ENCODE data around the gene KCNAB2.

DNA sequence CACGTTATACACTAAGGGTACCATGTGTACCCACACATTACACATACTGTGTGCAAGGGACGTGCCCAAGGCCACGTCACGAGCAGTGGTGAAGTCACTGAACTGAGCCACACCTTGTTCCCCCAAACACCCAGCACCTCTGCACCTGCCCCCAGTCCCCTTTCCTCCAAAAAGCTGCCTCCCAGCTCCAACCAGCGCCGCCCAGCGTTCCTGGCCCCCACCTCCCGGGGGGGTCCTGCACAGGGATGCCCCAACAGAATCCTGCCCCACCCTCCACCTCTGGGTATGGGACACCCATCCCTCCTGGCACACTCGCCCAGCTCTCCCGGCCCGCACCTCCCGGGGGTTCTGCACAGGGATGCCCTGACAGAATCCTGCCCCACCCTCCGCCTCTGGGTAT is 80.3 kb downstream of the KCNAB2 start:
- TF ChIP-seq SUZ12 (IDR thresholded peaks at IDR 0.05; ENCODE audit: extremely low read depth, insufficient read depth, insufficient read length): no peak
- TF ChIP-seq YY1 (IDR thresholded peaks at IDR 0.05; ENCODE audit: insufficient read depth, insufficient read length): no peak
